Sigmoid colon (tissue), 7 donors: ENCODE data around the gene ADD1. TPM values are rescaled to one million over a fixed set of nuclear protein-coding genes. Genes with fewer than 3 reads are reported as not detected.

Source experiments
- DNase-seq: peaks from one replicate; pipeline ENCODE4 v3.0.0-alpha.2; 2019
- H3K27ac ChIP-seq, 4 donors: fragments of 200-600 bp; sonication (generic); one replicate each; pipeline ENCODE4 v1.5.1; 2016 to 2019; ENCODE audit warnings: mild to moderate bottlenecking in 1 of 4
- H3K27me3 ChIP-seq, 3 donors: fragments of 200-600 bp; sonication (generic); one replicate each; pipeline ENCODE4 v1.5.1; 2019; ENCODE audit warnings: mild to moderate bottlenecking in 1 of 3
- H3K36me3 ChIP-seq, 4 donors: fragments of 200-600 bp; sonication (generic); one replicate each; pipeline ENCODE4 v1.5.1; 2016 to 2019
- H3K4me1 ChIP-seq, 4 donors: fragments of 200-600 bp; sonication (generic); one replicate each; pipeline ENCODE4 v1.5.1; 2017 to 2019
- H3K4me3 ChIP-seq, 4 donors: fragments of 200-600 bp; sonication (generic); one replicate each; pipeline ENCODE4 v1.5.1; 2017 to 2019; ENCODE audit warnings: mild to moderate bottlenecking in 2 of 4, moderate library complexity in 1 of 4
- H3K9me3 ChIP-seq, 4 donors: fragments of 200-600 bp in 3 of 4; sonication (generic) in 3 of 4; one replicate each; pipeline versions ENCODE4 v1.5.1 to v1.6.1; 2013 to 2019
- CTCF ChIP-seq, 4 experiments: fragments of 450-650 bp in 3 of 4; fragments of 200-600 bp in 1 of 4; IDR thresholded peaks; one replicate each; pipeline ENCODE4 v1.5.1; 2016 to 2019; ENCODE audit warnings: antibody characterized with exemption in 4 of 4, mild to moderate bottlenecking in 3 of 4, moderate library complexity in 2 of 4
- EP300 ChIP-seq, 4 donors: sonication (generic); formaldehyde crosslinking; IDR thresholded peaks; one replicate each; pipeline ENCODE4 v1.6.1; 2017; ENCODE audit warnings: antibody characterized with exemption in 4 of 4
- POLR2A ChIP-seq, 2 donors: fragments of 450-650 bp; IDR thresholded peaks; one replicate each; pipeline ENCODE4 v1.6.1; 2016; ENCODE audit warnings: antibody characterized with exemption in 2 of 2, mild to moderate bottlenecking in 2 of 2, moderate library complexity in 2 of 2
- POLR2AphosphoS5 ChIP-seq, 4 donors: sonication (generic); formaldehyde crosslinking; IDR thresholded peaks; one replicate each; pipeline ENCODE4 v1.6.1; 2017; ENCODE audit warnings: antibody characterized with exemption in 4 of 4
- WGBS, 2 donors: extraction: QIAGEN DNeasy Blood & Tissue Kit; methylation state at CpG; one replicate each; pipeline ENCODE4 v1.1.7; 2013; 5-methylcytosine and 5-hydroxymethylcytosine counted together
- intact Hi-C: fragments of 100-400 bp; cut with DNase I; formaldehyde crosslinking; loops from one replicate; pipeline ENCODE4 v1.15.1; 2023
- polyA plus RNA-seq, 3 donors: library from polyadenylated mRNA; stranded (reverse); fragments of 200-250 nt; gene quantifications; one replicate each; pipeline ENCODE4 v1.2.3, GENCODE V29; 2013
- total RNA-seq, 4 donors: library from RNA; depleted of rRNA; stranded (reverse); fragments of >200 nt; gene quantifications; one replicate each; pipeline ENCODE4 v1.1.0, GENCODE V29; 2016
- donor health status: healthy with polysubstance abuse.
- donor health status: Bipolar disorder and iron deficiency.
- donor health status: healthy.

Gene ADD1
- total and polyA plus RNA-seq, 7 donors, result 113 to 378 (median 166) TPM

- H3K36me3 ChIP-seq, result peaks cover 3 to 72% (median 26%) of the 10 kb centered on the region in 4 donors
- intact Hi-C loops, result no loop called here
- WGBS, 2 donors, result 87 to 91% methylated on average over 3 of the region's 3 CpGs
Measured at GRCh38 chr4:2881431-2881830, 37.8 kb downstream of the ADD1 start.

GRCh38 chr4:2882341-2882740 is 38.7 kb downstream of the ADD1 start:
- Histone ChIP-seq H3K4me3 (no peak overlapping the region), H3K27ac (no peak overlapping the region), H3K36me3 (peaks cover 6 to 73% (median 28%) of the 10 kb centered on the region in 4 donors), H3K9me3 (no peaks in the 10 kb centered on the region), H3K4me1 (no peaks in the 10 kb centered on the region), H3K27me3 (no peaks in the 10 kb centered on the region)
- TF ChIP-seq EP300 (IDR thresholded peaks at IDR 0.05) (no peak), POLR2A (IDR thresholded peaks at IDR 0.05) (no peak), POLR2AphosphoS5 (IDR thresholded peaks at IDR 0.05) (no peak), CTCF (IDR thresholded peaks at IDR 0.05) (no peak)
- WGBS, 2 donors, result 100% methylated on average over 1 of the region's 1 CpG
- no peak for DNase-seq
- intact Hi-C loops, result no loop called here

More at GRCh38 chr4:2881431-2881830, 37.8 kb downstream of the ADD1 start:
- no peak for TF ChIP-seq CTCF (IDR thresholded peaks at IDR 0.05)
- no peak for TF ChIP-seq EP300 (IDR thresholded peaks at IDR 0.05)
- TF ChIP-seq POLR2AphosphoS5 (IDR thresholded peaks at IDR 0.05), result no peak
- TF ChIP-seq POLR2A (IDR thresholded peaks at IDR 0.05), result no peak
- Histone ChIP-seq H3K4me3 (no peak overlapping the region), H3K9me3 (no peaks in the 10 kb centered on the region), H3K27ac (no peak overlapping the region), H3K4me1 (no peaks in the 10 kb centered on the region), H3K27me3 (no peaks in the 10 kb centered on the region)
- no peak for DNase-seq

- Histone ChIP-seq H3K4me1 (peaks cover 0 to 2% (median under 1%) of the 10 kb centered on the region in 4 donors), H3K27ac (no peak overlapping the region), H3K9me3 (no peaks in the 10 kb centered on the region), H3K4me3 (no peak overlapping the region), H3K36me3 (peaks cover 6 to 66% (median 24%) of the 10 kb centered on the region in 4 donors), H3K27me3 (no peaks in the 10 kb centered on the region)
- TF ChIP-seq EP300 (IDR thresholded peaks at IDR 0.05) (no peak), POLR2AphosphoS5 (IDR thresholded peaks at IDR 0.05) (no peak), POLR2A (IDR thresholded peaks at IDR 0.05) (no peak), CTCF (IDR thresholded peaks at IDR 0.05) (no peak)
- intact Hi-C loops, result no loop called here
- 98% methylated on average over 9 of the region's 9 CpGs for WGBS, 2 donors
- no peak for DNase-seq
Measured at GRCh38 chr4:2886161-2886560, 42.5 kb downstream of the ADD1 start.

- intact Hi-C loops, result no loop called here
Measured at GRCh38 chr4:2886622-2887021, 43.0 kb downstream of the ADD1 start.

More at GRCh38 chr4:2886622-2887021, 43.0 kb downstream of the ADD1 start:
- Histone ChIP-seq H3K4me3 (no peak overlapping the region), H3K27ac (no peak overlapping the region), H3K9me3 (no peaks in the 10 kb centered on the region), H3K4me1 (peaks cover 0 to 7% (median 3%) of the 10 kb centered on the region in 4 donors), H3K27me3 (no peaks in the 10 kb centered on the region), H3K36me3 (peaks cover 6 to 65% (median 24%) of the 10 kb centered on the region in 4 donors)
- TF ChIP-seq EP300 (IDR thresholded peaks at IDR 0.05), result no peak
- TF ChIP-seq POLR2A (IDR thresholded peaks at IDR 0.05), result no peak
- no peak for TF ChIP-seq POLR2AphosphoS5 (IDR thresholded peaks at IDR 0.05)
- TF ChIP-seq CTCF (IDR thresholded peaks at IDR 0.05), result no peak
- 83 to 85% methylated on average over 6 of the region's 6 CpGs for WGBS, 2 donors
- no peak for DNase-seq
